Central memory CD4-positive, alpha-beta T cell (primary cell): ENCODE measurements around the gene RNF169.
"Not testable (repeated sequence)": the region's sequence is repeated elsewhere in the genome, so short reads cannot be mapped to it uniquely, and the experiment has no call there.

Source experiments
- DNase-seq: peaks from one replicate; pipeline ENCODE4 v3.0.0; 2022

RNF169 gene

GRCh38 chr11:74729397-74729796, 19.3 kb upstream of the RNF169 start:
- DNase-seq, result no peak

- no peak for DNase-seq
Observed at GRCh38 chr11:74730571-74731260, 17.9 kb upstream of the RNF169 start.

GRCh38 chr11:74731301-74732094, 17.2 kb upstream of the RNF169 start, which contains the start of gene CHRDL2:
TSS of gene CHRDL2 (minus strand) at chr11:74731426. CDS start at chr11:74730888, 538 bp downstream.
- no peak for DNase-seq

GRCh38 chr11:74734559-74734925, 14.1 kb upstream of the RNF169 start:
- no peak for DNase-seq

GRCh38 chr11:74735365-74735928, 13.2 kb upstream of the RNF169 start:
- DNase-seq, result no peak

GRCh38 chr11:74736031-74736430, 12.6 kb upstream of the RNF169 start:
- no peak for DNase-seq

GRCh38 chr11:74739546-74740270, 8.9 kb upstream of the RNF169 start:
- DNase-seq, result peak; percentile 36

- DNase-seq, result no peak
Observed at GRCh38 chr11:74742070-74742469, 6.6 kb upstream of the RNF169 start.

GRCh38 chr11:74743640-74744039, 5.0 kb upstream of the RNF169 start:
- no peak for DNase-seq

GRCh38 chr11:74744277-74744676, 4.4 kb upstream of the RNF169 start:
- no peak for DNase-seq

GRCh38 chr11:74746868-74747267, 1.8 kb upstream of the RNF169 start:
- no peak for DNase-seq

GRCh38 chr11:74749127-74749964, 697 bp downstream of the RNF169 start:
- DNase-seq, result peak; percentile 47

GRCh38 chr11:74749965-74750296, 1.3 kb downstream of the RNF169 start:
- no peak for DNase-seq

GRCh38 chr11:74750598-74750997, 1.9 kb downstream of the RNF169 start:
- not testable (repeated sequence) for DNase-seq

GRCh38 chr11:74751303-74751702, 2.7 kb downstream of the RNF169 start:
- DNase-seq, result no peak

- no peak for DNase-seq
Observed at GRCh38 chr11:74754507-74755252, 6.0 kb downstream of the RNF169 start.

- DNase-seq, result no peak
Observed at GRCh38 chr11:74755395-74755995, 6.8 kb downstream of the RNF169 start.

GRCh38 chr11:74756571-74756970, 7.9 kb downstream of the RNF169 start:
- DNase-seq, result no peak

GRCh38 chr11:74766905-74767304, 18.3 kb downstream of the RNF169 start:
- DNase-seq, result no peak

GRCh38 chr11:74768172-74768651, 19.6 kb downstream of the RNF169 start:
- DNase-seq, result not testable (repeated sequence)
